Measurements from ENCODE around the gene GLRX.
"Not testable (repeated sequence)": the region's sequence is repeated elsewhere in the genome, so short reads cannot be mapped to it uniquely, and the experiment has no call there.

The GLRX gene, protein sequence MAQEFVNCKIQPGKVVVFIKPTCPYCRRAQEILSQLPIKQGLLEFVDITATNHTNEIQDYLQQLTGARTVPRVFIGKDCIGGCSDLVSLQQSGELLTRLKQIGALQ

DNA sequence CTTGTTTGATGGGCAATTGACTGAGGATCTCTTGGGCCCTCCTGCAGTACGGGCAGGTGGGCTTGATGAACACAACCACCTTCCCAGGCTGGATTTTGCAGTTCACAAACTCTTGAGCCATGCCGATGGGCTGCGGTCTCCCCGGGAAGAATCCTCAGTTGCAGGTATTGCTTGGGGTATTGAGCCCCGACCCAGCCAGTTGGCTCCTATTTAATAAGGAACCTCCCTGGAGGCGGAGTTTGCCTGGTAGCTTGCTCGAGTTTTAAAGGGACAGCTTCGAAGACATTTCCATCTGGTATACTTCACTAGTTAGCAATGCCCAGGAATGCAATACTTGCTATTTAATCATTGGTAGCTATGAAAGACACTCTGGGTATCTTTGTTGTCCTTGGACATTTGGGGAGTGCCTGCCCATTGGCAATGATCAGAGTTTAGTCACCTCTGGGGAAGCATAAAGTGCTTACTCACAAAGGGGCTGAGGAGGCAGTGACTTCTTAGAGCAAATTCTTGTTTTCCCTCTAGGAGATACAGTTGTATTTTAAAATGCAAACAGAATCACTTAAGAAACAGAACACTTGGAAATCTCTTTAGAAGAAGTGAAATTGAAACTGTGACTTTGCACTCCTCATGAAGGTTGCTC, at the start of gene GLRX:
TSS of gene GLRX (minus strand) at position 185 of the 640 bp plus-strand sequence. CDS start at position 121, 64 bp downstream.
- H3K27ac ChIP-seq, result peak within 1 kb of the TSS in 20 of 21 experiments; percentile 71 to 95 (median 86)
- peak within 1 kb of the TSS; percentile 58 to 78 (median 65) for H3K4me3 ChIP-seq

- Histone ChIP-seq H3K4me3 (no peak overlapping the region), H3K27ac (peak overlapping the region in 4 of 21 experiments; percentile 40 to 66 (median 54))
These were observed 48.8 kb upstream of the GLRX start for GRCh38 chr5:95871146-95871806.

DNA sequence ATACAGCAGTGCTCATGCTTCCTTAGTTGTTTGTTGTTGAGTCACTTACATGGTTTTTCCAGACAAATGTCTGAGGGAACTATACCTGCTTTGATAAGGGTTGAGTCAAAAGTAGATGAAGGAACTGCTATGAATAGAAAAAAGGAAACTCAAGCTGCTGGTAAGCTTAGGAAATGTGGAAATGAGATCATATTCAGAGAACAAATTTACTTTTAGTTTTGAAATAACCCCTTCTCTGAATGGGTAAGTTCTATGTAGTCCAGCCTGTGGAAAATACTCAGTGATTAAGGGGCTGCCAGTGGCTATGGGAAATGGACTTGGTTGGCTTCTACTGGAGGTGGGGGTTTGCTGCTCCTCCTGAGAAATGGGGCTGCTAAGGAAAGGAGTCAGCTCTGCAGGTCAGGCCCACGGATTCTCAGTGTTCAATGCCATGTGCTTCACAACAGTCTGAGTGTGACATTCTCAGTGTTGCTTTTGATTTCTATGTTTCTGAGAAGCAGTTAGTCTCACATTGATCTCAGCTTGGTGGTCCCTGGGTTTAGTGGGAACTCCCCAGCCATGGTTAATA, 47.7 kb upstream of the GLRX start:
- H3K27ac ChIP-seq, result peak overlapping the region in 12 of 21 experiments; percentile 3 to 66 (median 42)
- no peak overlapping the region for H3K4me3 ChIP-seq

- H3K27ac ChIP-seq, result peak overlapping the region in 5 of 21 experiments; percentile 26 to 56 (median 40)
- not testable (repeated sequence) for H3K4me3 ChIP-seq
These were observed 46.8 kb upstream of the GLRX start for GRCh38 chr5:95869173-95869855.

GRCh38 chr5:95868136-95868535, 45.6 kb upstream of the GLRX start:
- no peak overlapping the region for H3K4me3 ChIP-seq
- H3K27ac ChIP-seq, result peak overlapping the region in 1 of 21 experiments; percentile 56

GRCh38 chr5:95866435-95867040, 44.0 kb upstream of the GLRX start:
- no peak overlapping the region for H3K4me3 ChIP-seq
- peak overlapping the region in 3 of 21 experiments; percentile 40 to 49 (median 42) for H3K27ac ChIP-seq

- H3K4me3 ChIP-seq, result no peak overlapping the region
- H3K27ac ChIP-seq, result peak overlapping the region in 6 of 21 experiments; percentile 19 to 72 (median 30)
These were observed 42.5 kb upstream of the GLRX start for GRCh38 chr5:95864944-95865504.

DNA sequence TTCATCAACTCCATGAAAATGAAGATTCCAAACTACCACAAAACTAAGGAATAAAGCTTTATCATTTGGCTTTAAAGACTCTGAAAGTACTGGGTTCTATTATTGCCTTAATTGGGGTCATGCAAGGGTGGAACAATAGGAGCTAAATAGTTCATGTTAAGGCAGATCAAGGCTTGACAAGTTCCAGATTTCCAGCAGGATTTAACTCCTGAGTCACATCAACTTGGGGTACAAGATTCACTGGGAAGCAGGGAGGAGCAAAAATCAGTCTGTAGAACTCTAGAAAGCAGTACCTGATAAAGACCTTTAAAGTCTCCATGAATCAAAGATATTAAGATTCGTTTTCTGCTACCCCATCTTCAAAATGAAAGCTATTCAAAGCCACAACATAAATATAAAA, 41.9 kb upstream of the GLRX start:
- Histone ChIP-seq H3K4me3 (no peak overlapping the region), H3K27ac (peak overlapping the region in 5 of 21 experiments; percentile 19 to 72 (median 33))

DNA sequence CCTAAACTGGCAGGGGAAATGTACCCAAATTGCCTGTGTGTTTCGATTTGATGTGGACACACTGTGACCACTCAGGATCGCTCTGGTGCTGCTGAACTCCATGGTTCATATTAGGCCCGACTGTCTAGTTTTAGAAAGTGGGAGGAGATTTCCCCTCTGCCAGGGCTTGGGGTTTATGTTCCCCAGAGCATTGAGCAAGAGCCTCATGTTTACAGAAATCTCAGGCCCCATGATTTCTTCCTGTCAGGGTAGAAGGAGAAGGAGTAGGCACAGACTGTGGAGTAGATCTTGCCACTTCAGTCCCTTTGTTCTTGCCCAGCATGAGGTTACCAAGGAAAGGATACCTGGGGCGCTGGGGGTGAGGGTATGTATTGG, 40.8 kb upstream of the GLRX start:
- Histone ChIP-seq H3K27ac (peak overlapping the region in 19 of 21 experiments; percentile 1 to 87 (median 64)), H3K4me3 (no peak overlapping the region)

- Histone ChIP-seq H3K4me3 (no peak overlapping the region), H3K27ac (peak overlapping the region in 19 of 21 experiments; percentile 1 to 87 (median 65))
These were observed 40.3 kb upstream of the GLRX start for GRCh38 chr5:95862671-95863382.

- peak overlapping the region in 19 of 21 experiments; percentile 36 to 87 (median 65) for H3K27ac ChIP-seq
- H3K4me3 ChIP-seq, result no peak overlapping the region
These were observed 39.5 kb upstream of the GLRX start for GRCh38 chr5:95861864-95862561.

DNA sequence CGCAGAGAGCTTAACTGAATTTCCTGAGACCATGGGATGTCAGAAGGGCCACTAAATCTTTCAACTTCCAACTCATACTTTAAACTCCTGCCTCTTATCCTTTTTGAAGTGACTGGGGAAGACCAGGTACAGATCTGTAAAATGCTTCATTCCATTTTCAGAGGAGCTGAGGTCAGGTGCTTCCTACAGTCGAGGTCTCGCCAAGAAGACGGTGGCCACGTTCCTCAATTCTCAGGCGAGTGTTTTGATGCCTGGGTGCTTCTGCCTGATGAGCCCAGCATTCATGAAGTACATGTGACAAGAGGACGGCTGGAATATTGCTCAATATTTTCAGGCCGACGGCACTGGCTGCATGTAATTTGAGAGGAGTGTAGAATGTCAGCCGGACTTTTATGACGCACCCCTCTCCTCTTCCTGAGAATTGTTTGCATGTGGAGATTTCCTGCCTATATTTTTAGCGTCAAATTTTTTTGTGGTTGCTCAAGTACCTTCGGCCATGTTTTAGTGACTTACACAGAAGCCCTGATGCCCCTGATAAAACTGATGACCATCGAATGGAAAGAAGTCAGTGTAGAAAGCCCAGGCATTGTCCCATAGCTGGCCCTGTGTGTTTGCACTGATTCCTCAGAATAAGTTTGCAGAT, 38.8 kb upstream of the GLRX start:
- Histone ChIP-seq H3K27ac (peak overlapping the region in 19 of 21 experiments; percentile 27 to 87 (median 65)), H3K4me3 (no peak overlapping the region)

- H3K27ac ChIP-seq, result peak overlapping the region in 18 of 21 experiments; percentile 12 to 87 (median 55)
- H3K4me3 ChIP-seq, result no peak overlapping the region
These were observed 37.1 kb upstream of the GLRX start for GRCh38 chr5:95859661-95860060.

- Histone ChIP-seq H3K4me3 (peak overlapping the region in 3 of 7 experiments; percentile 1 to 18 (median 18)), H3K27ac (peak overlapping the region in 19 of 21 experiments; percentile 3 to 87 (median 65))
These were observed 36.4 kb upstream of the GLRX start for GRCh38 chr5:95858661-95859595.

DNA sequence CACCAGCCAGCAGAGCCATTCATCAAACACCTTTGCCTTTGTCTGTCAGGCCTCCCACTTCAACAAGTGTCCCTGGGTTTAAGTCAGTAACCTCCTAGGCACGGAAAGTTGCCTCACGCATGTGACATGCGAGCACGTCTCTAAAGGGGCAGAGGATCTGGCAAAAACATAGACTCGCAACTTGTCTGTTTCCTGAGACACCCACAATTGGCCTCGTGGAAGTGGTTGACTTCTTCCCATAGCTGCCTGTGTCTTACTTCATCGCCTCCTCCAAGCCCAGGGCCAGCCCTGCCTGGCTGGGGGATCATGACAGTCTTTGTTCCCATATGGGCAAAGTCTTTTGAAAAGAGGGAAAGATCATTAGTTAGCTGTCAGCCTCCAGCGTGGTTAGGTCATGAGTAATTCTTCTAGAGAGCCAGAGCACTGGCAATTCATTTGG, 35.5 kb upstream of the GLRX start:
- peak overlapping the region in 20 of 21 experiments; percentile 3 to 87 (median 64) for H3K27ac ChIP-seq

More for the DNA sequence above, 35.5 kb upstream of the GLRX start:
- no peak overlapping the region for H3K4me3 ChIP-seq

Measured in skin epidermis (tissue), 12 donors.